Neural cell (in vitro differentiated cells): ENCODE data around the gene LARGE1. TPM values are rescaled to one million over a fixed set of nuclear protein-coding genes. Genes with fewer than 3 reads are reported as not detected.

Experiments
- H2AFZ ChIP-seq: fragments of 200-600, 300-800 bp; sonication (generic), shearing (Covaris generic); 2 replicates; pipeline ENCODE4 v1.6.0; 2014; ENCODE audit warnings: low read depth, mild to moderate bottlenecking, antibody characterized with exemption, low read length, moderate library complexity
- H3F3A ChIP-seq: fragments of 200-600 bp; shearing (Covaris generic); 2 replicates; pipeline ENCODE4 v1.6.1; 2016; ENCODE audit warnings: mild to moderate bottlenecking, moderate library complexity, mixed read lengths, antibody characterized with exemption, low read length; ENCODE audit not compliant: insufficient read depth, poor library complexity, severe bottlenecking
- H3K27ac ChIP-seq: fragments of 200-600, 300-800 bp; sonication (generic), shearing (Covaris generic); 2 replicates; pipeline ENCODE4 v1.5.1; 2014; ENCODE audit warnings: mild to moderate bottlenecking, low read length, moderate library complexity
- H3K27me3 ChIP-seq: fragments of 300-800, 200-600 bp; sonication (generic), shearing (Covaris generic); 2 replicates; pipeline ENCODE4 v1.6.0; 2014; ENCODE audit warnings: mild to moderate bottlenecking, low read depth, low read length, moderate library complexity; ENCODE audit not compliant: insufficient read depth
- H3K36me3 ChIP-seq: fragments of 300-800, 200-600 bp; sonication (generic), shearing (Covaris generic); 2 replicates; pipeline ENCODE4 v1.5.1; 2014; ENCODE audit warnings: mild to moderate bottlenecking, antibody characterized with exemption, low read length, moderate library complexity; ENCODE audit not compliant: insufficient read depth
- H3K4me2 ChIP-seq: fragments of 300-800, 200-600 bp; sonication (generic), shearing (Covaris generic); 2 replicates; pipeline ENCODE4 v1.6.0; 2014; ENCODE audit warnings: mild to moderate bottlenecking, low read length
- H3K4me3 ChIP-seq: fragments of 300-800, 200-600 bp; sonication (generic), shearing (Covaris generic); 2 replicates; pipeline ENCODE4 v1.5.1; 2014; ENCODE audit warnings: mild to moderate bottlenecking, low read length, moderate library complexity
- H3K79me2 ChIP-seq: fragments of 200-600 bp; shearing (Covaris generic); replicated peaks from 2 replicates; pipeline ENCODE4 v1.6.0; 2014; ENCODE audit warnings: mild to moderate bottlenecking, low read length, moderate library complexity; ENCODE audit not compliant: insufficient read depth
- H3K9ac ChIP-seq: fragments of 300-800, 200-600 bp; sonication (generic), shearing (Covaris generic); 2 replicates; pipeline ENCODE4 v1.6.1; 2016; ENCODE audit warnings: mild to moderate bottlenecking, low read length, mixed read lengths
- H3K9me2 ChIP-seq: fragments of 200-600 bp; shearing (Covaris generic); 2 replicates; pipeline ENCODE4 v1.6.1; 2016; ENCODE audit warnings: mild to moderate bottlenecking, low read length, mixed read lengths; ENCODE audit not compliant: insufficient read depth
- H3K9me3 ChIP-seq: fragments of 200-600, 300-800 bp; sonication (generic), shearing (Covaris generic); 2 replicates; pipeline ENCODE4 v1.6.1; 2016; ENCODE audit warnings: mild to moderate bottlenecking, mixed run types, low read length, moderate library complexity, mixed read lengths
- H4K20me1 ChIP-seq: fragments of 200-600 bp; shearing (Covaris generic); 2 replicates; pipeline ENCODE4 v1.6.1; 2016; ENCODE audit warnings: mild to moderate bottlenecking, mixed run types; ENCODE audit not compliant: insufficient read depth
- CTCF ChIP-seq: fragments of 450-650 bp; IDR thresholded peaks from 2 replicates; pipeline ENCODE4 v1.5.1; 2014; ENCODE audit warnings: antibody characterized with exemption, mild to moderate bottlenecking, moderate library complexity; ENCODE audit not compliant: poor library complexity, severe bottlenecking
- EP300 ChIP-seq: fragments of 450-650 bp; conservative IDR thresholded peaks from 2 replicates; pipeline ENCODE4 v1.6.1; 2014; ENCODE audit warnings: antibody characterized with exemption, mild to moderate bottlenecking, moderate library complexity; ENCODE audit not compliant: poor library complexity, severe bottlenecking
- EZH2 ChIP-seq: fragments of 200-600, 300-800 bp; shearing (Covaris generic), sonication (generic); IDR thresholded peaks from 2 replicates; pipeline ENCODE4 v1.6.1; 2014; ENCODE audit warnings: antibody characterized with exemption, low read length, borderline replicate concordance, mild to moderate bottlenecking; ENCODE audit not compliant: insufficient read depth, poor library complexity, severe bottlenecking
- MXI1 ChIP-seq: fragments of 450-650 bp; conservative IDR thresholded peaks from 2 replicates; pipeline ENCODE4 v1.6.1; 2014; ENCODE audit warnings: antibody characterized with exemption, mild to moderate bottlenecking; ENCODE audit not compliant: poor library complexity, severe bottlenecking
- POLR2AphosphoS5 ChIP-seq: IDR thresholded peaks from 2 replicates; pipeline ENCODE4 v1.6.1; 2012
- RAD21 ChIP-seq: fragments of 450-650 bp; conservative IDR thresholded peaks from 2 replicates; pipeline ENCODE4 v1.6.1; 2014; ENCODE audit warnings: antibody characterized with exemption, mild to moderate bottlenecking, moderate library complexity
- REST ChIP-seq: IDR thresholded peaks from 2 replicates; pipeline ENCODE4 v1.6.1; 2012; ENCODE audit warnings: borderline replicate concordance
- SMC3 ChIP-seq: fragments of 450-650 bp; conservative IDR thresholded peaks from 2 replicates; pipeline ENCODE4 v1.6.1; 2014; ENCODE audit warnings: antibody characterized with exemption, mild to moderate bottlenecking, moderate library complexity; ENCODE audit not compliant: poor library complexity
- TAF1 ChIP-seq: IDR thresholded peaks from 2 replicates; pipeline ENCODE4 v1.6.1; 2012; ENCODE audit warnings: low read depth
- polyA plus RNA-seq: library from polyadenylated mRNA; depleted of rRNA; stranded (reverse); fragments of >200 nt; gene quantifications from 2 replicates; pipeline ENCODE4 v1.2.3, GENCODE V29; 2014

LARGE1 gene
- polyA plus RNA-seq, 1 donor from 2014 or later: 27.5 TPM

GRCh38 chr22:33518405-33518804, 401.9 kb downstream of the LARGE1 start:
- H3K9ac ChIP-seq: no peak overlapping the region
- no peak overlapping the region for H3K4me2 ChIP-seq
- H3K4me3 ChIP-seq: no peak overlapping the region
- H3K79me2 ChIP-seq: no peaks in the 10 kb centered on the region
- H3K9me2 ChIP-seq: no peaks in the 10 kb centered on the region
- H3K36me3 ChIP-seq: no peaks in the 10 kb centered on the region
- H3F3A ChIP-seq: no peaks in the 10 kb centered on the region
- no peak overlapping the region for H3K27ac ChIP-seq
- H3K27me3 ChIP-seq: no peaks in the 10 kb centered on the region
- H3K9me3 ChIP-seq: no peaks in the 10 kb centered on the region
- H4K20me1 ChIP-seq: no peaks in the 10 kb centered on the region
- TF ChIP-seq RAD21 (no peak), TAF1 (no peak), CTCF (no peak), REST (no peak), SMC3 (no peak), EP300 (no peak), MXI1 (no peak), EZH2 (no peak), POLR2AphosphoS5 (no peak)
- H2AFZ ChIP-seq: no peak overlapping the region

- H3K9me3 ChIP-seq: no peaks in the 10 kb centered on the region
- H3K4me2 ChIP-seq: no peak overlapping the region
- H3K9me2 ChIP-seq: no peaks in the 10 kb centered on the region
- H3K9ac ChIP-seq: no peak overlapping the region
- H3K36me3 ChIP-seq: no peaks in the 10 kb centered on the region
- H3K4me3 ChIP-seq: no peak overlapping the region
- H3K27me3 ChIP-seq: no peaks in the 10 kb centered on the region
- H3K27ac ChIP-seq: no peak overlapping the region
- TF ChIP-seq POLR2AphosphoS5 (no peak), SMC3 (no peak), MXI1 (no peak), EZH2 (no peak), CTCF (no peak), TAF1 (no peak), RAD21 (no peak), EP300 (no peak), REST (no peak)
- H4K20me1 ChIP-seq: no peaks in the 10 kb centered on the region
- no peaks in the 10 kb centered on the region for H3F3A ChIP-seq
- no peak overlapping the region for H2AFZ ChIP-seq
- H3K79me2 ChIP-seq: no peaks in the 10 kb centered on the region
These were observed 404.5 kb downstream of the LARGE1 start for GRCh38 chr22:33515795-33516194.
